Measurements from ENCODE around the gene ZMYND8.

GRCh38 chr20:47391276-47392010, 34.9 kb upstream of the ZMYND8 start:
- no peak for TF ChIP-seq EZH2phosphoT487 (IDR thresholded peaks at IDR 0.05; ENCODE audit: insufficient read depth, low read depth)
- TF ChIP-seq EZH2 (IDR thresholded peaks at IDR 0.05; ENCODE audit: insufficient read depth, poor library complexity, severe bottlenecking) = no peak

Measured in GM23248 (cell line).